KOPT-K1 (cell line): ENCODE results near the gene SYTL1.
A peak's percentile ranks its signal among the peaks of the same experiment; 100 is the strongest.

Experiments
- H3K27ac ChIP-seq: fragments of 200-600 bp; sonication (generic); 2 replicates; pipeline ENCODE4 v1.5.1; 2016; ENCODE audit warnings: antibody characterized with exemption, mild to moderate bottlenecking, low read depth, low read length; ENCODE audit not compliant: poor library complexity, severe bottlenecking
- H3K36me3 ChIP-seq: fragments of 200-600 bp; sonication (generic); 2 replicates; pipeline ENCODE4 v1.5.1; 2017; ENCODE audit warnings: antibody characterized with exemption, mild to moderate bottlenecking, low read length, moderate library complexity; ENCODE audit not compliant: insufficient read depth
- H3K9me3 ChIP-seq: fragments of 200-600 bp; sonication (generic); 2 replicates; pipeline ENCODE4 v1.5.1; 2017; ENCODE audit warnings: antibody characterized with exemption, low read length, mild to moderate bottlenecking; ENCODE audit not compliant: insufficient read depth, poor library complexity, severe bottlenecking

SYTL1 gene, protein sequence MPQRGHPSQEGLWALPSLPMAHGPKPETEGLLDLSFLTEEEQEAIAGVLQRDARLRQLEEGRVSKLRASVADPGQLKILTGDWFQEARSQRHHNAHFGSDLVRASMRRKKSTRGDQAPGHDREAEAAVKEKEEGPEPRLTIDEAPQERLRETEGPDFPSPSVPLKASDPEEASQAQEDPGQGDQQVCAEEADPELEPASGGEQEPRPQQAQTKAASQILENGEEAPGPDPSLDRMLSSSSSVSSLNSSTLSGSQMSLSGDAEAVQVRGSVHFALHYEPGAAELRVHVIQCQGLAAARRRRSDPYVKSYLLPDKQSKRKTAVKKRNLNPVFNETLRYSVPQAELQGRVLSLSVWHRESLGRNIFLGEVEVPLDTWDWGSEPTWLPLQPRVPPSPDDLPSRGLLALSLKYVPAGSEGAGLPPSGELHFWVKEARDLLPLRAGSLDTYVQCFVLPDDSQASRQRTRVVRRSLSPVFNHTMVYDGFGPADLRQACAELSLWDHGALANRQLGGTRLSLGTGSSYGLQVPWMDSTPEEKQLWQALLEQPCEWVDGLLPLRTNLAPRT

DNA sequence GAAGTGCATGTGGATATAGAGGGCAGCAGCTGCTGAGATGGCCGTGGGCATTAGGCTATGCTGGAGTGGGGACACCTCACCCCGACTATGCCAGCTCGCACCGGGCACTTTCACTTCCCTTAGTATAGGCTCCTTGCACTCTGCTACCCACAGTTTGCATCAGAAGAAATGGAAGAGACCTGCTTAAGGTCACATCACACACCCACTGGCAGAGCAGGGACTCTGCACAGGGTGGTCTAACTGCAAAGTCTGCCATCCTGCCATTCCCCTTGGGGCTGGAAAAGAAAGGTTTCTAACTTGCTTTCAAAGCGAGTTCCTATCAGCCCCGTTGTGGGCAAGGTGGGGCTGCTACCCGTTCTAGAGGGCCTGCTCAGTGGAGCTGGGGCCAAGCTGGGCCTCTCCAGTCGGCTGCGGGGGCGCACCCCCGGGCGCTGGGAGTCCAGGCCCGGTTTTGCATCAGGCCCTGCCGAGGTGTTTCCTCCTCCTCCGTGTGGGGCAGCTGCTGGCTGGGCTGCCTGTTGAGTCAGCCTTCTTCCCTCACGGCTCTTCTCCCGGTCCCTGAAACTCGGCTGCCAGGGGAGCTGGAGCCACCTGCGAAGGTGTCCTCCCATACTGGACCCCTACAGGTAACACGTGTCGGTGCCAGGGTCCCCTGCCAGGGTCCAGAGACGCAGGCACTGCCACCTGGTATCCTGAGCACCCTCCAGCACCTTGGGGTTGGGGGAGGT lies at the start of gene SYTL1:
SYTL1 (plus strand) TSS at position 498 of the 728 bp plus-strand sequence. CDS start 3,313 bp downstream, outside the sequence.
- Histone ChIP-seq H3K27ac (peak within 1 kb of the TSS; percentile 86), H3K36me3 (peaks cover 24% of the 10 kb centered on the region; the same call in 1 of the 2 replicates), H3K9me3 (no peaks in the 10 kb centered on the region)

DNA sequence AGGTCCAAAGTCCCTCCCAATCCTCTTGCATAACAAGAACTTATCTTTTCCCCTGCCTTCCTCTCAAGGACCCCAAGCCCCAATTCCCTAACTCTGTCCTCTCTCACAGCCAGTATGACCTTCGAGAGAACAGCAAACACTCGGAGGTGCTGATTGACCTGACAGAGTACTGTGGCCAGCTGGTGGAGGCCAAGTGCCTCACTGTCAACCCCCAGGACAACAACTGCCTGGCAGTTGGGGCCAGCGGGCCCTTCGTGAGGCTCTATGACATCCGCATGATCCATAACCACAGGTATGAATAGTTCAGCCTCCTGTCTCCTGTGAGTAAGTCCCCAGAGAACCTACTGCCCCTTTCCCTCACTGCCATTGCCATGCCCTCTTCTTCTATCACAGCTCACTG lies 49.7 kb upstream of the SYTL1 start:
- Histone ChIP-seq H3K9me3 (no peaks in the 10 kb centered on the region), H3K27ac (no peak overlapping the region), H3K36me3 (peaks cover 38% of the 10 kb centered on the region)

DNA sequence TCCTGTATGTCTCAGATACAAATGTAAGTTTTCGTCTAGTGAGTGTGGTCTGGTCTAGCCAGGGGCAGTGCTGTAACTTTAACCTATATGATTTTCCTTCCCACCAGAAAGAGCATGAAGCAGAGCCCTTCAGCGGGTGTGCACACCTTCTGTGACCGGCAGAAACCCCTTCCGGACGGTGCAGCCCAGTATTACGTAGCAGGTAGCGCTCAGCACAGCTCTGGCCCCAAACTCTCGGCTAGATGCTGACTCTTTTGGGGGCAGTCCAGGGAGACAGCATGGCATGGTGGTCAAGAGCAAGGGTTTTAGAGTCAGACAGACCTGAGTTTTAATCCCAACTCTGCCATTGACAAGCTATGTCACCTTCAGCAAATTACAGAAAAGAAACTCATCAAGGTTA lies 47.9 kb upstream of the SYTL1 start:
- Histone ChIP-seq H3K36me3 (peaks cover 47% of the 10 kb centered on the region), H3K27ac (no peak overlapping the region), H3K9me3 (no peaks in the 10 kb centered on the region)

DNA sequence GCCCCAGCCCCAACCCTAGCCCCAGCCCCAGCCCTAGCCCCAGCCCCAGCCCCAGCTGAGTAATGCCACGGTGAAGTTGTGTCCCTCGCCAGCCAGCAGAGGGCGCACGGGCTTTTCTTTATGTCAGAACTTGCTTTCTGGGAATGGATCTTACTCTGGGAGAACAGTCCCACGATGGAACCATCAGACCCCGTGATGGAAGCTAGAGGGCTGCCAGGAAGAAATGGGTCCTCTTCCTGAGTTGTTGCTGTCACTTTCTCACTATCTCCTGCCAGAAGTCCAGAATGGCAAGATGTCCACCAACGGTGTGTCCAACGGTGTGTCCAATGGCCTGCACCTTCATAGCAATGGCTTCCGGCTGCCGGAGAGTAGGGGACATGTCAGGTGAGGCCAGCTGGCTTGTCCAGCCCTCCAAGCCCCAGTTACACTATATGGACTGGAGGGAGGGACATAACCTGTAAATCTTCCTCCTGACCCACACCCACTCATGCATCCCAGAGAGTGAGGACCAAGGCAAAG lies 45.0 kb upstream of the SYTL1 start:
- Histone ChIP-seq H3K9me3 (no peaks in the 10 kb centered on the region), H3K36me3 (peaks cover 58% of the 10 kb centered on the region), H3K27ac (no peak overlapping the region)

DNA sequence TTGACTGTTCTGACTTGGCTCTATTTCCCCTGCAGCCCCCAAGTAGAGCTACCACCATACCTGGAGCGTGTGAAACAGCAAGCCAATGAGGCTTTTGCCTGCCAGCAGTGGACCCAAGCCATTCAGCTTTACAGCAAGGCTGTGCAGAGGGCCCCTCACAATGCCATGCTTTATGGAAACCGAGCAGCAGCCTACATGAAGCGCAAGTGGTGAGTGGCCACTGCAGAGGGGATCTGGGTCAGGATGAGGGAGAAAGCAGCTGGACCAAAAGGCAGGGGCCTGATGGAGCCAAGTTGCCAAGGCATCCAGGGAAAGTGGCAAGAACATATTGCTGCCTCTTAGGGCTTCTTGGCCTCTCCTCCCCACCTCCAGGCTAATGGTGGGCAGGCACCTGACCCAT lies 43.9 kb upstream of the SYTL1 start:
- H3K27ac ChIP-seq, result no peak overlapping the region
- no peaks in the 10 kb centered on the region for H3K9me3 ChIP-seq
- peaks cover 56% of the 10 kb centered on the region for H3K36me3 ChIP-seq

DNA sequence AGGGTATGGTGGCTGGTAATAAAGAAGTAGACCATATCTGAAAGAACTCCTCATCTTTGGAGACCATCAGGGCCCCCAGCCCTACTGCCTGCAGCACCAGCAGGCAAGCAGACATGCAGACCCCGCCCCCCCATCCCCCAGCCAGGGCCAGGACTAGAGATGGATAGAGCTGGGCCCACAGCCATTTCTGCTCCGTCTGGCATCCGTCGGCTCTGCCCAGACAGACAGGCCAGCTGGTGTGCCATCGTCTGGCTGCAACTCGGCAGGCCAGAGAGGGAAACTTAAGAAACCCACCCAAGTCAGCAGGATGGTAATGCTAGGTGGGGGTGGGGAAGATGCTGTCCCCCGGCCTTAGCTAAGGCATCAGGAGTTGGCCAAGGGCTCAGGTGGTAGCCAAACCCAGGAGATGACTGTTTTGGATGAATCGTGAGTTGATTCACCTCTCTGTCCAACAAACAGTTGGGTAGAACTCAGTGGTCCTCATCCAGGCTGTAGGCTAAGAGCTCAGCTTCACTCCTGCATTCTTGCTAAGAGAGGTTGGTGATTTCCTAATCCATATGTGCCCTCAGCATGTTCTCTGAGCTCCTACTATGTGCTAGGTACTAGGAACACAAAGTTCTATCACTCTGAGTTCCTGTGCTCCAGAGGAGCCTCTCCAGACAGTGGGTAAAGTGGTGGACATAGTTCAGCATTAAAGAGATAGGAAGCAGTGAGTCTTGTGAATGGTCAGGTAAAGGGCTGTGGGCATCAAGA lies 43.0 kb upstream of the SYTL1 start:
- Histone ChIP-seq H3K27ac (no peak overlapping the region), H3K36me3 (peaks cover 51% of the 10 kb centered on the region)

DNA sequence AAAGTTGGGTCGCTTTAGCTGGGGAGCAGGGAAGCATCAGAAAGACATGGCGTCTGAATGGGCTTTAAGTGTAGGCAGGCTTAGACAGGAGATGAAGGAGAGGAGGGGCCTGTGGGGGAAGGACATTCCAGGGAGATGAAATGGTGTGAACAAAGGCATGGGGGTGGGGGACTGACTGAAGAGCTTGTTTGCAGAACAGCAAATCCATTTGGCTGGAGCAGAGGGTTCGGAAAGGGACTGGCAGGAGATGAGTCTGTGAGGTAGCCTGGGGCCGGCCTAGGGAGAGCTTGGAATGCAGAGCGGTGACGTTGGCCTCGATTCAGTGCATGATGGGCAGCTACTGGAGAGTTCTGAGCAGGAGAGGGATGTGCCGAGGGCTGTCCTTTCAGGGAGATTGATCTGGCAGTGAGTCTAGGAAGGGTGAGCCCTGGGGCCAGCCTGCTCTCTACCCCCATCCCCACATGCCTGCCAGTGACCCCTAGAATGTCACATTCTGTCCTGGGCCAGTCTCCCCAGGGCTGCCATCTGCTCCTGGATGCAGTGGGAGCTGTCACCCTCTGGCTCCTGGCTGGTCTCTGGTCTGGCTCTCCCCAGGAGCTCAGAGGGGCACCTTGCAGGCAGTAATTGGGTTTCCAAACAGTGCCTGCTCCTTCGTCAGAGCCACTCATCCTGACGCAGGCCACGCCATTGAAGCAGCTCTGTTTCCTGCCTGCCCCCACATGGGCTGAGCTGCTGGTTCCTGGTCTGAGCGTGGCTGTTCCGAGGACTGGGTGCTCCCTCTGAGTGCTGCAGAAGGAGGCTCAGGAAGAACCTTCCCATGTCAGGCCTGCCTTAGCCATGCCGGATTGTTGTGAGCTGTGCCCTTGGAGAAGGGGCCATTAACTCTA lies 42.2 kb upstream of the SYTL1 start:
- Histone ChIP-seq H3K9me3 (no peaks in the 10 kb centered on the region), H3K36me3 (peaks cover 43% of the 10 kb centered on the region), H3K27ac (no peak overlapping the region)

More for the DNA sequence above, 43.0 kb upstream of the SYTL1 start:
- H3K9me3 ChIP-seq, result no peaks in the 10 kb centered on the region

DNA sequence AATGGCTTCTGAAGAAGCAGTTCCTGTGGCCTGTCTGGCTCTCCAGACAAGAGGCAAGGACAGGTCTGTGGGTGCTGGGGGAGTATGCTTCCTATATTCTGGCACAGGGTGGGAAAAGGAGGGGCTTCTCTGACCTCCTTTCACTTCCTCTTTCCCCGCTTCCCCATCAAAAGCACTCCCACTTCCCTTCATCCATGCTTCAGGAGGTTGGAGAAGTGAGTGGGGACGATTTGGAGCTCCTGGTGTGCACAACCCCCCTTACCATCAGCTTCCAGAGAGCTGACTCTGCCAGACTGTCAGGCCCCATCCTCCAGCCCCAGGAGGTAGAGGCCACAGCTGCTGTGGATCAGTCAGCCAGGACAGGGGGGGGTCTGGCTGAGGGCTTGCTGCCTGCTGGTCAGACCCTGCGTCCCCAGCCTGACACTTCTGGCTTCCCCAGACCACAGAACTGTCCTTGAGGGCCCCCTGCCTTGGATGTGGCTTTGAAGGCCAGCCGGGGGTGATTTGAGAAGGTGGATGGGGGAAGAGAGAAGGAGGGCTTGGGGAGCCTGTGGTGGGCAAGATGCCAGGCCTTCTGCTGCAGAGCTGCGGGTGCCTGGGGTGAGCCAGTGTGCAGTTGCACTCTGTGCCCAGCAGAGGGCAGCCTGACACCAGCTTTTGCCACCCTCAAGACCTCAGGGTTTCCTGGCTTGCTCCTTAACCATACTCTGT lies 41.3 kb upstream of the SYTL1 start:
- H3K36me3 ChIP-seq, result peaks cover 41% of the 10 kb centered on the region; the same call in 1 of the 2 replicates
- H3K27ac ChIP-seq, result no peak overlapping the region
- H3K9me3 ChIP-seq, result no peaks in the 10 kb centered on the region

DNA sequence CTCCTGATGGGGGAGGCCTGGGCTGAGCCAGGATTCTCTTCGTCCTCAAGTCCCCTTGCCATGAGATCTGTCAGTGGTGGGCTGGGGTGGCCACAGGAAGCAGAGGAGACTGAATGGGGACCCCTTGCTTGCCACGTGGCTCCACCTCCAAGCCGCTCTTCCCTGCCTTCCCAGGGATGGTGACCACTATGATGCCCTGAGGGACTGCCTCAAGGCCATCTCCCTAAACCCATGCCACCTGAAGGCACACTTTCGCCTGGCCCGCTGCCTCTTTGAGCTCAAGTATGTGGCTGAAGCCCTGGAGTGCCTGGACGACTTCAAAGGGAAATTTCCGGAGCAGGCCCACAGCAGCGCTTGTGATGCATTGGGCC lies 40.8 kb upstream of the SYTL1 start:
- Histone ChIP-seq H3K9me3 (no peaks in the 10 kb centered on the region), H3K36me3 (peaks cover 35% of the 10 kb centered on the region; the same call in 1 of the 2 replicates), H3K27ac (no peak overlapping the region)

DNA sequence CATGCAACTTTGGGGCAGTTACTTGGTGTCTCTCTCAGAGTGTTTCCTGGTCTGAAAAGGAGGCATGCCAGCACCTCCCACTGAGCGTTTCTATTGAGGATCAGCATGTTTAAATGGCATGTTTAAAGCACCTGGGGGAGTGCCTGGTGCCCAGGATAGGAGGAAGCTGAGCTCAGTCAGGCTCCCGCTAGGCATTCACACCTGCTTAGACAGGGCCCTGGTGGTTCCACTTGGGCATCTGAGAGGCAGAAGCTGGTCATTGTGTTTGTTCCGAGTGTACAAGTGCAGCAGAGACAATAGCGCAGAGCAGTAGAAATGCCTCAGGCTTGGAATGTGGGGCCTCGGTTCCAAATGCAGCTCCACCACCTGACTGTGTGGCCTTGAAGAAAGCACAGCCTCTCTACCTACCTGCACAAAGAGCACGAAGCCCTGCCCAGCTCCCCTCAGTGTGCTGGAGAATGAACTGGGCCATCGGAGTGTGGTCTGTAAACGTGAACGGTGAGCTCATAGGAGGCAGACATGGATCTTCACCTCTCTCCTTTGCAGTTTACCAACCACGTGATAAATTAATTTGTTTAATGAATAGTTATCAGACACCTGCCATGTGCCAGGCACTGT lies 40.1 kb upstream of the SYTL1 start:
- Histone ChIP-seq H3K27ac (no peak overlapping the region), H3K36me3 (peaks cover 35% of the 10 kb centered on the region; the same call in 1 of the 2 replicates), H3K9me3 (no peaks in the 10 kb centered on the region)

DNA sequence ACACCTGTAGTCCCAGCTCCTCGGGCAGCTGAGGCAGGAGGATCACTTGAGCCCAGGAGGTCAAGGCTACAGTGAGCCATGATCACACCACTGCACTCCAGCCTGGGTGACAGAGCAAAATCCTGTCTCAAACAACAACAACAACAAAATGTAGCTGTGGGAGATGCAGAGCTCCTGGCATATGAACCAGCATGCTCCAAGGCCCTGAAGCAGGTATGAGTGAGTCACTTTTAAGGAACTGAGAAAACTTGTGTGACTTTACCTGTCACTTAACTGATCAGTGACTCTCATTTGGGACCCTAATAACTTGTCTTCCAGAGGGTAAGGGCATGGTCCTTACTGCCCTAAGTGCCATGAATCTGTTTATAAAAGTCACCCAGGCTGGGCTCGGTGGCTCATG lies 39.2 kb upstream of the SYTL1 start:
- no peaks in the 10 kb centered on the region for H3K9me3 ChIP-seq
- peaks cover 26% of the 10 kb centered on the region; the same call in 1 of the 2 replicates for H3K36me3 ChIP-seq
- no peak overlapping the region for H3K27ac ChIP-seq

DNA sequence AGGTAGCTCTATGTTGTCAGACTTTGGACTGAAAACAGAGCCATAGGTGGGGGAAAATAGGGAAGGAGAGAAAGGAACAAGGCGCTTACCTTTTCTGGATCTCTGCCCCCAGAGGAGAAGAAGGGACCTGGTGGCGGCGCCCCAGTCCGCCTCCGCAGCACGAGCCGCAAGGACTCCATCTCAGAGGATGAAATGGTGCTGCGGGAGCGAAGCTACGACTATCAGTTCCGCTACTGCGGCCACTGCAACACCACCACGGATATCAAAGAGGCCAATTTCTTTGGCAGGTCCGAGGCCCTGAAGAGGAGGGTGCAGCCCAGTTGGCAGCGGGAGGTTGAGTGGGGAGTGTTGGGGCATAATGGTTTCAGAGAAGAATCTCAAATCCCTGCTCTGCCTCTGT lies 38.3 kb upstream of the SYTL1 start:
- Histone ChIP-seq H3K36me3 (peaks cover 17% of the 10 kb centered on the region; the same call in 1 of the 2 replicates), H3K27ac (no peak overlapping the region), H3K9me3 (no peaks in the 10 kb centered on the region)

DNA sequence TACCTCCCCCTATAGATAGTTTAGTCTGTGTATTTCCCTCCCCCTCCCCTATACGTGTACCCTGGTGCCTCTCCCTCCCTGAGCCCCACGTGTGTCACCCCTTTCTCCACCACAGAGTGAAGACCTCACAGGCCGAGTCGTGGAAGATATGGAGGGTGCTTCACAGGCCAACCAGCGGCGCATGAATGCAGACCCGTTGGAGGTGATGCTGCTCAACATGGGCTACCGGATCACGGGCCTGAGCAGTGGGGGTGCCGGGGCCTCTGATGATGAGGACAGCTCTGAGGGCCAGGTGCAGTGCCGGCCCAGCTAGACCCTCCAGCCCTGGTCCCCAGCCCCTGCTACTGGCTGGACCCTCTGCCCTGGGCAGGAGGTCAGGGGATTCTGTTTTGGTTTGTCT lies 35.8 kb upstream of the SYTL1 start:
- H3K27ac ChIP-seq, result no peak overlapping the region
- H3K36me3 ChIP-seq, result peaks cover 10% of the 10 kb centered on the region; the same call in 1 of the 2 replicates
- no peaks in the 10 kb centered on the region for H3K9me3 ChIP-seq
